ENCODE measurements around the gene DCDC2.

The DCDC2 gene

DNA sequence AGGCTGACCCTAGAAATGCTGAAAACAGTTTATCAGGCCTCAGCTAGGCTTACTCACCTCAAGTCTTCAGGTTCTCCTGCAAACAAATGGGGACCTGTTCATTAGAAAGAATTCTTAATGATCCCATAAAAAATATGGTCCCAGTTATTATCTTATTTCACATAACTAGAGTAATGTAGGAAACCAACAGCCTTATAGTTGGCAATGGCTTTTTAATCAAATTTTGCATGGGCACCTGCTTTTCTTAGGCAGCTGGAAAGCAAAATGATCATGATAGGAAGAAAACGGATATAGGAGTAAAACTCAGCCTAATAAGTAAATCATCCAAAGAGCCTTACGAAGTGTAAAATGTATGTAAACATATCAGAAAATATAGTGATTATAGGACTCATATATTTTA is 230.5 kb downstream of the DCDC2 start:
- CTCF ChIA-PET: no interaction called here
- POLR2A ChIA-PET: no interaction called here
- TF ChIP-seq LEF1 (IDR thresholded peaks at IDR 0.05; ENCODE audit: borderline replicate concordance) (no peak), FOXK2 (IDR thresholded peaks at IDR 0.05) (no peak)
- no peak for DNase-seq (ENCODE audit: extremely low spot score)

DNA sequence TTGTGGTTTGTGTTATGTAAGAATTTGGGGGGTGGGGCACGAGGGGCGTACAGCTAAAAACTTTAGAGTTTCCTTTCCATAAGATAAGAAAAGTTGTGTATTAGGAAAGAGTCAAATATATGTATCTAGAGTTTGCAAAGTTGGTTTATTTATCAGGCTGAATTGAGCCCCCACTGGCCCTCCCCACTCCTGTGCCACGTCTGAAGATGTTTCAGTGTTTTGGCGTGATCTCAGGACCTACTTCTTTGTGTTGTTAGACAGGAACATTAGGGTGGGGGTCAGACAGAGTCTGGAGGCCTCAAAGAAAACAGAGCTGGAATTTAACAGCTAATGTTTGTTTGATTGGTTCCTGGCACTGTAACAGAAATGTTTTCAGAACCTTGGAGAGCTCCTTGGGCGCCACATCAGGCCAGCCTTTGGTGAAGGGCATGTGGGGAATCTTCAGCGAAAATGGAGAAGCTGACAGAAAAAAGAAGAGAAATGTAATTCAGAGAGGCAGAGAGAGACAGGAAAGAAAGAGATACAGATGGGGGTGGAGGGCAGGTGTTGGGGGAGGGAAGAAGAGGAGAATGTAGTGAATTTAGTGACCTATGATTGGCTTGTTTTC is 231.2 kb downstream of the DCDC2 start:
- CTCF ChIA-PET: no interaction called here
- POLR2A ChIA-PET: no interaction called here
- TF ChIP-seq ZNF384 (IDR thresholded peaks at IDR 0.05) (no peak), FOXM1 (IDR thresholded peaks at IDR 0.05; ENCODE audit: borderline replicate concordance) (no peak), SUZ12 (IDR thresholded peaks at IDR 0.05) (no peak), ARNT (IDR thresholded peaks at IDR 0.05) (no peak), L3MBTL2 (conservative IDR thresholded peaks at IDR 0.05) (no peak), LEF1 (IDR thresholded peaks at IDR 0.05; ENCODE audit: borderline replicate concordance) (no peak), FOXA1 (IDR thresholded peaks at IDR 0.05) (no peak), TARDBP (IDR thresholded peaks at IDR 0.05) (no peak), HDGF (IDR thresholded peaks at IDR 0.05; ENCODE audit: borderline replicate concordance) (no peak)
- TF ChIP-seq, protein P1, sequence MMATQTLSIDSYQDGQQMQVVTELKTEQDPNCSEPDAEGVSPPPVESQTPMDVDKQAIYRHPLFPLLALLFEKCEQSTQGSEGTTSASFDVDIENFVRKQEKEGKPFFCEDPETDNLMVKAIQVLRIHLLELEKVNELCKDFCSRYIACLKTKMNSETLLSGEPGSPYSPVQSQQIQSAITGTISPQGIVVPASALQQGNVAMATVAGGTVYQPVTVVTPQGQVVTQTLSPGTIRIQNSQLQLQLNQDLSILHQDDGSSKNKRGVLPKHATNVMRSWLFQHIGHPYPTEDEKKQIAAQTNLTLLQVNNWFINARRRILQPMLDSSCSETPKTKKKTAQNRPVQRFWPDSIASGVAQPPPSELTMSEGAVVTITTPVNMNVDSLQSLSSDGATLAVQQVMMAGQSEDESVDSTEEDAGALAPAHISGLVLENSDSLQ (IDR thresholded peaks at IDR 0.05): no peak

DNA sequence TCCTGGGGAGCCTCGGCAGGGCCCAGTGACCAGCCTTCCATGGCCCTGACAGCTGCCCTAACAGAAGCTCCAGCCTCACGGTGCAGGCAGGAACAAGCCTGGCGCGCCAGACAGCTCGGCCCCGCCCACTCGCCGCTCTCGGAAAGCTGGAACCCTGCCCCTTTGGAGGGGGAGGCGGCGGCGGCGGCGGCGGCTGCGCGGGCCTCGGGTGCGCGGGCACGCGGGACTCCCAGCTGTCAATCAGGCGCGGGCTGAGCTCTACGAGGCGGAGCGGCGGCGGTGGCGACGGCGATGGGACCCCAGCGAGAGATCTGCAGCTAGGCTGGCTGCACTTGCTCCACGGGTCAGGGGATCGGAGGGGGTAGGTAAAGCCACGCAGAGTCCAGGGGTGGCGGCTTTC is 231.9 kb downstream of the DCDC2 start, which contains the start of gene NRSN1:
NRSN1 (plus strand) TSS at position 236 of the 400 bp plus-strand sequence. CDS start 8,113 bp downstream, outside the sequence.
- POLR2A ChIA-PET: no interaction called here
- CTCF ChIA-PET: no interaction called here
- TF ChIP-seq FOXA1 (IDR thresholded peaks at IDR 0.05) (no peak), SUZ12 (IDR thresholded peaks at IDR 0.05) (no peak)
- TF ChIP-seq, protein P1 (IDR thresholded peaks at IDR 0.05): peak; percentile 30; the same call in 1 of the 2 replicates
- DNase-seq (ENCODE audit: extremely low spot score): peak; percentile 22

More for the DNA sequence above, 231.2 kb downstream of the DCDC2 start:
- peak; percentile 48 for DNase-seq (ENCODE audit: extremely low spot score)

DNA sequence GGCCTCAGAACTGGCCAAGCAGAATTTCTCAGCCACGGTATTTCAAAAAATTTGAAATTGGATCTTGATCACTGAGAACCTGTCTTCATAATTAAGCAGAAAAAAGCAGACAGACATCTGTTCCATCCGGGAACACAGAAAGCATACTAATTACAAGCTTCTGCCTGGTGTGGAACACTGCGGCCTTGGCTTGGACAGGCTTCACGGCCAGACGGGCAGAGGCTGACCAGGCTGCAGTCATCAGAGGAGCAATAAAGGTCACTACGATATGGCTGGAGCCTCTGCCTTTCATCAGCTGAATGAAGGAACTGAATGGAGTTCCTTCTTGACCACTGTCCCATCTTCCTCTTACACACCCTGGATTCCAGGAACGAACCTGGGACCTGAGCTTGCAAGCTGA is 235.7 kb downstream of the DCDC2 start:
- POLR2A ChIA-PET: no interaction called here
- no peak for DNase-seq (ENCODE audit: extremely low spot score)
- CTCF ChIA-PET: no interaction called here
- no peak for TF ChIP-seq ELF4 (IDR thresholded peaks at IDR 0.05)
- no peak for TF ChIP-seq FOXM1 (IDR thresholded peaks at IDR 0.05; ENCODE audit: borderline replicate concordance)
- TF ChIP-seq FOXA1 (IDR thresholded peaks at IDR 0.05): no peak
- no peak for TF ChIP-seq SUZ12 (IDR thresholded peaks at IDR 0.05)
- TF ChIP-seq ARNT (IDR thresholded peaks at IDR 0.05): no peak
- TF ChIP-seq ZNF384 (IDR thresholded peaks at IDR 0.05): no peak
- no peak for TF ChIP-seq FOXK2 (IDR thresholded peaks at IDR 0.05)
- TF ChIP-seq LEF1 (IDR thresholded peaks at IDR 0.05; ENCODE audit: borderline replicate concordance): no peak
- TF ChIP-seq NFRKB (IDR thresholded peaks at IDR 0.05): no peak
- TF ChIP-seq BHLHE40 (IDR thresholded peaks at IDR 0.05; ENCODE audit: borderline replicate concordance): no peak
- TF ChIP-seq CTBP1 (IDR thresholded peaks at IDR 0.05; ENCODE audit: borderline replicate concordance): no peak
- no peak for TF ChIP-seq SP1 (IDR thresholded peaks at IDR 0.05)
- TF ChIP-seq HDGF (IDR thresholded peaks at IDR 0.05; ENCODE audit: borderline replicate concordance): no peak

All from HEK293T (cell line).